HepG2 (cell line): ENCODE data around the gene VEZF1. TPM values are rescaled to one million over a fixed set of nuclear protein-coding genes. Genes with fewer than 3 reads are reported as not detected.

ENCODE experiments used
- ELF4 ChIP-seq: sonication (generic); formaldehyde crosslinking; IDR thresholded peaks from 2 replicates; pipeline ENCODE4 v1.5.0; 2020; ENCODE audit warnings: missing genetic modification reagents, mild to moderate bottlenecking, moderate library complexity, borderline replicate concordance
- NR2F6 ChIP-seq, 2 experiments: IDR thresholded peaks; 2 replicates each; pipeline ENCODE4 v1.6.1; 2016; ENCODE audit warnings: antibody characterized with exemption in 1 of 2, mild to moderate bottlenecking in 1 of 2
- RNF219 ChIP-seq: sonication (generic); formaldehyde crosslinking; IDR thresholded peaks from 2 replicates; pipeline ENCODE4 v1.5.0; 2020; ENCODE audit warnings: mild to moderate bottlenecking, missing genetic modification reagents
- SSRP1 ChIP-seq: IDR thresholded peaks from 2 replicates; pipeline ENCODE4 v1.6.1; 2016; ENCODE audit warnings: control low read depth
- USF2 ChIP-seq, 2 experiments: sonication (generic) in 1 of 2; formaldehyde crosslinking in 1 of 2; IDR thresholded peaks; 2 replicates each; pipeline versions ENCODE4 v1.5.1 to v1.6.1; 2011 to 2020; ENCODE audit warnings: borderline replicate concordance in 1 of 2, low read depth in 1 of 2, low read length in 1 of 2, mild to moderate bottlenecking in 1 of 2, missing genetic modification reagents in 1 of 2, moderate library complexity in 1 of 2
- ZBTB42 ChIP-seq: sonication (generic); formaldehyde crosslinking; IDR thresholded peaks from 2 replicates; pipeline ENCODE4 v1.5.0; 2020; ENCODE audit warnings: mild to moderate bottlenecking, missing genetic modification reagents
- ZMYM4 ChIP-seq: sonication (generic); formaldehyde crosslinking; IDR thresholded peaks from 2 replicates; pipeline ENCODE4 v1.8.1; 2023; ENCODE audit warnings: mild to moderate bottlenecking, missing genetic modification reagents
- ZNF800 ChIP-seq: sonication (generic); formaldehyde crosslinking; IDR thresholded peaks from 2 replicates; pipeline ENCODE4 v1.4.0; 2020; ENCODE audit warnings: missing genetic modification reagents
- polyA plus RNA-seq, 8 experiments: library from polyadenylated mRNA; depleted of rRNA in 3 of 8; stranded (reverse) in 7 of 8; unstranded in 1 of 8; fragments of >200 nt; fragmentation: Illumina TruSeq in 4 of 8; extraction: Trizol in 4 of 8; gene quantifications; 2 replicates each; pipeline versions ENCODE4 v1.2.1 to v1.2.3, GENCODE V29; 2011 to 2016; ENCODE audit warnings: low read depth in 4 of 8, missing spikeins in 1 of 8, mixed read lengths in 1 of 8; ENCODE audit not compliant: insufficient read depth in 1 of 8
- total RNA-seq, 5 experiments: library from RNA; depleted of rRNA; stranded (reverse); fragments of >200 nt; fragmentation: Illumina TruSeq; extraction: Trizol; gene quantifications; 2 replicates each; pipeline ENCODE4 v1.2.3, GENCODE V29; 2016; ENCODE audit warnings: low read depth in 1 of 5

Gene VEZF1
- total and polyA plus RNA-seq, 2 of the 13 experiments (the other 11 are each of a cell fraction or from before 2014, with no cell fraction given): 45.9 to 49.7 TPM

GRCh38 chr17:58005031-58005727, 17.1 kb upstream of the VEZF1 start (continued):
- TF ChIP-seq USF2 (IDR thresholded peaks at IDR 0.05; ENCODE audit: low read depth, low read length): no peak
- no peak for TF ChIP-seq USF2 (CRISPR knock-in tag; IDR thresholded peaks at IDR 0.05; ENCODE audit: borderline replicate concordance)
- no peak for TF ChIP-seq ZNF800
- 0 out of 2 replicates have a peak, but pooled peaks have one; percentile 51 for TF ChIP-seq ELF4 (CRISPR knock-in tag)
- peak; percentile 48; the same call in 1 of the 2 replicates for TF ChIP-seq SSRP1 (CRISPR knock-in tag)
- 0 out of 2 replicates have a peak, but pooled peaks have one; percentile 17 for TF ChIP-seq ZMYM4 (CRISPR knock-in tag)
- TF ChIP-seq RNF219: 0 out of 2 replicates have a peak, but pooled peaks have one; percentile 9
- TF ChIP-seq ZBTB42: no peak
- TF ChIP-seq NR2F6 (IDR thresholded peaks at IDR 0.05): no peak
- no peak for TF ChIP-seq NR2F6 (CRISPR knock-in tag; IDR thresholded peaks at IDR 0.05)
